Mucosa of stomach (tissue), 1 donor: ENCODE data around the gene CARS1.

ENCODE experiments used
- H3K27me3 ChIP-seq: one replicate; pipeline ENCODE4 v1.7.0; 2013; ENCODE audit warnings: mild to moderate bottlenecking, low read length; ENCODE audit not compliant: control insufficient read depth, insufficient read depth
- H3K36me3 ChIP-seq: one replicate; pipeline ENCODE4 v1.7.0; 2013; ENCODE audit warnings: low read length; ENCODE audit not compliant: control insufficient read depth, insufficient read depth
- H3K4me1 ChIP-seq: one replicate; pipeline ENCODE4 v1.7.0; 2013; ENCODE audit warnings: mild to moderate bottlenecking, low read length; ENCODE audit not compliant: control insufficient read depth, insufficient read depth
- H3K4me3 ChIP-seq: one replicate; pipeline ENCODE4 v1.7.0; 2013; ENCODE audit warnings: low read length
- H3K9ac ChIP-seq: one replicate; pipeline ENCODE4 v1.7.0; 2013; ENCODE audit warnings: mild to moderate bottlenecking, low read length, moderate library complexity
- H3K9me3 ChIP-seq: one replicate; pipeline ENCODE4 v1.7.0; 2013; ENCODE audit warnings: mild to moderate bottlenecking, low read length, moderate library complexity; ENCODE audit not compliant: control insufficient read depth
- donor health status: Pancreatic carcinoma.

CARS1 gene

DNA sequence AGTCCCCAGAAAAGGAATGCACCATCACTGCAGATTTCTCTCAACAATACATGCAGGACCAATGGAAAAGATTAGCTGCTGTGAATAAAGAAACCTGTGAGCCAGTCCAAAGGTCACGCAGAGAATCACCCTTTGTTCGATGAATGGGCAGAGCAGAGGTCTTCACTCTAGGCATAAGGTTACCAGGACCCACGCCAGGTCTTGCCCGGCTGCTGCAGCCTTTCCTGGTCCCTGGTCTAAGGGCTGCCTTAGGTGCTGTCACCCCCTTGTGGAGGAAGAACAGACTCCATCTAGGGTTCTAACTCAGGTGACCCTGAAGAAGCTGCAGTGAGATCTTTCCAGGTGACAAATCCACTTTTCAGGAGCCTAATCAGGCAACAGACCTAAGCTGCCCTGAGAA lies 36.1 kb downstream of the CARS1 start:
- H3K9me3 ChIP-seq, result no peaks in the 10 kb centered on the region
- no peak overlapping the region for H3K9ac ChIP-seq
- H3K36me3 ChIP-seq, result peaks cover 23% of the 10 kb centered on the region
- H3K4me1 ChIP-seq, result no peaks in the 10 kb centered on the region
- no peak overlapping the region for H3K4me3 ChIP-seq
- H3K27me3 ChIP-seq, result no peaks in the 10 kb centered on the region

DNA sequence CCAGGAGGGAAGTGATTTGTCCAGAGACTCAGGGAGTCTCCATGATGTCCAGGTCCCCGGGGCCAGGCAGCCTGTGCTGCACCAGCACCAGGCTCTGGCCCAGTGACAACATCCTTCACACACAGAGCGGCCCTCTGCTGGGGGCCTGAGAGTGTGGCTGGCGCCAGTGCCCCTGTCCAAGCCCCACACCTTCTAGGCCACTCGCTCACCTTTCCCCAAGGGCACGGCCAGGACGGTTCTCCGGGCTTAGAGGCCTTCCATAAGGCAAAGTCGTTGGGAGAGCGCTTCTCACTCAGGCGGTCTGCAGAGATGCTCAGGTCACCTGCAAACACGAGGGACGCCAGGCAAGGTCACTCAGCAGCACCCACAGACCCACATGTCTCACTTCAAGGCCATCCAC lies 37.2 kb downstream of the CARS1 start:
- Histone ChIP-seq H3K27me3 (no peaks in the 10 kb centered on the region), H3K36me3 (peaks cover 31% of the 10 kb centered on the region), H3K4me1 (no peaks in the 10 kb centered on the region), H3K9ac (no peak overlapping the region), H3K4me3 (no peak overlapping the region), H3K9me3 (no peaks in the 10 kb centered on the region)

DNA sequence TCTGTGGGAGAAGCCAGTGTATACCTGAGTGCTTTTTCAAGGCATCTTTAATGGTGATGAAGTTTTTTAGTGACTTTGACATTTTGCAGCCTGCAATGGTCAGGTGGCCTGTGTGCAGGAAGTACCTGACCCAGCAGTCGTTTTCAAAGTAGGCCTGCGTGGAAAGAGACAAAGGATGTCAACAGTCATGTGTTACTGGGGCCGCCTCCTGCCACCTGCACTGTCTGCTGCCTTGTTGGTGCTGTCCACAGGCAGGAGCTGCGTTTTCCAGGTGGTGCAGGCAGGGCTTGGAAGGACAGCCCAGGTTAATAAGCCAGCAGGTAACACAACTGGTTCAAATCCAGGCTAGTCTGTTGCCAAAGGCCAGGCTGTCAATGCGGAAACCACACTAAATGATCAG lies 38.6 kb downstream of the CARS1 start:
- H3K9ac ChIP-seq, result no peak overlapping the region
- peaks cover 36% of the 10 kb centered on the region for H3K36me3 ChIP-seq
- no peak overlapping the region for H3K4me3 ChIP-seq
- H3K4me1 ChIP-seq, result no peaks in the 10 kb centered on the region
- no peaks in the 10 kb centered on the region for H3K9me3 ChIP-seq
- no peaks in the 10 kb centered on the region for H3K27me3 ChIP-seq

DNA sequence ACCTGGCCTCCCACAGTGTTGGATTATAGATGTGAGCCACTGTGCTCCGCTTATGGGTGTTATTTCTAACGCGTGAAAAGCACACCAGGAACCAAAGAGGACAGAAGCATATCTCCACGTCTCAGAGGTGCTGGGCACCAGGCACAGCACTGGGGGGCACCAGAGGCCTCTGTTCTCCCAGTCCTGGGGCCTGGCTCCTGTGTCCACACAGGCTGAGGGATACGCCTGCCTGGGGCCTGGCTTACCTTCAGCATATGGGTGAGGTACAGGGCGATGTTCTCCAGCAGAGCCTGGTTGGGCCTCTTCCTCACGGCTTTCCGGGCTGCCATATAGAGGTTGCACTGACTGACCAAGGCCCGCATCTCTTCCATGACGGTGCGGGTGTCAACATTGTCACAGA lies 40.4 kb downstream of the CARS1 start:
- H3K9ac ChIP-seq, result no peak overlapping the region
- H3K4me3 ChIP-seq, result no peak overlapping the region
- H3K4me1 ChIP-seq, result no peaks in the 10 kb centered on the region
- no peaks in the 10 kb centered on the region for H3K27me3 ChIP-seq
- H3K9me3 ChIP-seq, result no peaks in the 10 kb centered on the region
- peaks cover 36% of the 10 kb centered on the region for H3K36me3 ChIP-seq

DNA sequence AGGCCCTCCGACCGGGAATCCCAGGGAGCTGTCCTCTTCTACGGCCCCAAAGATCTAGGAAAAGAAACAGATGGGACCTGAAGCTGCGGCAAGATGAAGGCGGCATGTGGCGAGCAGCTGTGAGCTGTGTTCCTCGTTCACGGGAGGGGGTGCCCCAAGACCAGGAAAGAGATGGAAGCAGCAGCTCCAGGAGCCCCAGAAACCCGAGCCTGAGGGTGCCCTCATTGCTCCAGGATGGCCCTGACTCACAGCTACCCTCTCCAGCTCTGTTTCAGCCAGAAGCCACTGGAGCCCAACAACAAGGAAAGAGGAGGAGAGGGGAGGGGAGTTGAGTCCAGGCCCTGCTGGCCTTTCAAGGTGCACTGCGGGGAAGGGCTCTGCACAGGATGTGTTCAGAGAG lies 41.4 kb downstream of the CARS1 start:
- Histone ChIP-seq H3K27me3 (no peaks in the 10 kb centered on the region), H3K4me1 (no peaks in the 10 kb centered on the region), H3K36me3 (peaks cover 39% of the 10 kb centered on the region), H3K9me3 (no peaks in the 10 kb centered on the region), H3K9ac (no peak overlapping the region), H3K4me3 (no peak overlapping the region)

DNA sequence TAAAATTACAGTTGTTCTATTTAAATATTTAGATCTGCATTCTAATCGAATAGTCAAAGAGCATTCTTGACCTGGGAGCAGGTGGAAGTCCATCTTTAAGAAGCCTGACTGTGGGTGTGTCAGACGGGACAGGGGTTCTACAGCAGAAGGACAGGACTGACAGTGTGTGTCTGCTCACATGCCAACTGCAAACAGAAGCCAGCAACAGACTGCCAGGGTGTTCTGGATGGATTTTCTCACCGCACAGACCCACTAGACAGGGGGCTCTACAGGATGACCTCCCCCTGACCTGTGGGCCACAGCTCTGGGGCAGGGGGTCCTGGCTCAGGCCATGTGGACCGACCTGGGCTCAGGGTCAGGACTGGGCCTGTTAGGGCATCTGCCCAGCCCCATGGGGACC lies 42.3 kb downstream of the CARS1 start:
- no peaks in the 10 kb centered on the region for H3K9me3 ChIP-seq
- no peak overlapping the region for H3K9ac ChIP-seq
- no peaks in the 10 kb centered on the region for H3K27me3 ChIP-seq
- H3K4me3 ChIP-seq, result no peak overlapping the region
- peaks cover 43% of the 10 kb centered on the region for H3K36me3 ChIP-seq
- no peaks in the 10 kb centered on the region for H3K4me1 ChIP-seq

DNA sequence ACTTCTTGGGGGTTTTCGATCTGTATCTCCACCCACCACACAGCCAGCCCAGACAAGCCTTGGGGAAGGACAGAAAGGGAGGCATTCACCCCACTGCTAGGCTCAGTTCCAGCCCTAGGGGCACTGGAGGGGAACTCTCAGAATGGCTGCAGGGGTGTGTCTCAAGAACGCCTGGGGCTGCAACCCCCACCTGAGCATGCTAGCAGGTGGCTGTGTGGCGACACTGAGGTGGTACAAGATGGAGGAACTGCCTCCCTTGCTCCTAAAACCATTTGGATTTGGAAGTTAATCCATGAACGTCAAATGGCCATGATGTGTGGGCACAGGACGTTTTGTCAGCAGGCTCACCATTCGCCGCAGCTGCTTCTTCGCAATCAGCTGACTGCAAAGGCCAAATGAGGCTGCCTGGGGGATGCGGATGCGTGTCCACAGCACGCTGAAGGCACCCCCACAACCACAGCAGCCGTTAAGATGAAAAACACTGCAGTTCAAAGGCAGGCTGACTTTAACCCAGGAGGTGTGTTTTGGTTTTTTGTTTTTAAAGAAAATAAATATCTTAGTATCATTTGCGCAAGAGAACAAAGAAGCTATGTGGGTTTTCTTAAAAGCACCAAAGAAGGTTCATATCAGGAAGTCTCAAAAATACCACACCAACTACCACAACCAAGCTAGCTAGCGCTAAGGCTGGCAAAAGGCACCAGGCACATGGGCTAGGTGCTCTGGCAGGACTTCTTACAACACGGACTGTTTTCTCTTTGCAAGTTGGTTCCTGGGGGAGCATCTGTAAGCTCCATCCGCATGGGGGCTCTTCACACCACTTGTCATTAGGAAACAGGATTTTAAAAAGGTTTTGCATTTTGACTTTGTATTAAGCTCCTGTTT lies 42.9 kb downstream of the CARS1 start:
- Histone ChIP-seq H3K4me1 (no peaks in the 10 kb centered on the region), H3K4me3 (no peak overlapping the region), H3K36me3 (peaks cover 48% of the 10 kb centered on the region), H3K27me3 (no peaks in the 10 kb centered on the region), H3K9me3 (no peaks in the 10 kb centered on the region), H3K9ac (no peak overlapping the region)

DNA sequence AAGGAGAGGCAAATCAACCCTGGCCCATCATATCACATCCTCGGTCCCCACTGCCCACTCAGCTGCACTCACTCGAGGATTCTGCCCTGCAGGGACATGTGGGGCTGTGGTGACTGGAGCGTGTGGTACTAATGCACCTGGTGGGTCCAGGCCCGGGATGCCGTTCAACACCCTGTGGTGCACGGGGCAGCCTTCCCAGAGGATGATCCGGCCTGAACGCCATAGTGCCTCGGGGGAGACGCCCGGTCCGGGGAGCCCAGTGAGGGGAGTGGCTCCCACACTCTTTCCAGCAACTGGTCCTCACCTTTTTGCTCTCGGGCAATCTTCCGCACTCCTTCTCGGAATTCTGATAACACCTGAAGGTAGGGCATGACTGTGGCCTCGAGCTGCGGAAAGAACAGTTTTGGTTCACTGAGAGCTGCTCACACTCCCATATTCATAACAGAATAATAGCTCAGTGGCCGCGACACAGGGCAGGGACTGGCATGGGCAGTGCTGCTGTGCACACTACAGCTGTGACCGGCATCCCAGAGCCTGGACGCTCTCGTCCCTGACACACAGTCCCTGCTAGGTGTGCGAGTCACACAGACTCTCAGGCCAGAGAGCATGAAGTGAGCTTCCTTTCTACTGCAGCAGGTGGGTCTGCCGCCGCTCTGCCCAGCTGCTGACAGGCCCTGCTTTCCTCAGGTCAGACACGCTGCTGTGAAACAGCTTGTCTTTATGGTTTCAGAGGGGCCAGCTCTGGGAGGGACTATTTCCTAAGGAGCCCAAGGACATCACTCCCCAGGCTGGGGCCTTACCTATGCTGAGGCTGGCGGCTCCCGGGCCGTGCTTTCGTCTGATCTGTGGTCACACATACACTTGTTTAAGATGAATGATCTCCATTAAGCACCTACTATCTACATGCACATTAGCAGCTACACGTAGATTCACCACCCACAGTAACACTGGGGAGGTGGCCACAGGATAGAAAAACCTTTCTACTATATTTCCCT lies 45.0 kb downstream of the CARS1 start:
- no peak overlapping the region for H3K4me3 ChIP-seq
- H3K9ac ChIP-seq, result no peak overlapping the region
- H3K4me1 ChIP-seq, result no peaks in the 10 kb centered on the region
- H3K9me3 ChIP-seq, result no peaks in the 10 kb centered on the region
- H3K36me3 ChIP-seq, result peaks cover 36% of the 10 kb centered on the region
- no peaks in the 10 kb centered on the region for H3K27me3 ChIP-seq

DNA sequence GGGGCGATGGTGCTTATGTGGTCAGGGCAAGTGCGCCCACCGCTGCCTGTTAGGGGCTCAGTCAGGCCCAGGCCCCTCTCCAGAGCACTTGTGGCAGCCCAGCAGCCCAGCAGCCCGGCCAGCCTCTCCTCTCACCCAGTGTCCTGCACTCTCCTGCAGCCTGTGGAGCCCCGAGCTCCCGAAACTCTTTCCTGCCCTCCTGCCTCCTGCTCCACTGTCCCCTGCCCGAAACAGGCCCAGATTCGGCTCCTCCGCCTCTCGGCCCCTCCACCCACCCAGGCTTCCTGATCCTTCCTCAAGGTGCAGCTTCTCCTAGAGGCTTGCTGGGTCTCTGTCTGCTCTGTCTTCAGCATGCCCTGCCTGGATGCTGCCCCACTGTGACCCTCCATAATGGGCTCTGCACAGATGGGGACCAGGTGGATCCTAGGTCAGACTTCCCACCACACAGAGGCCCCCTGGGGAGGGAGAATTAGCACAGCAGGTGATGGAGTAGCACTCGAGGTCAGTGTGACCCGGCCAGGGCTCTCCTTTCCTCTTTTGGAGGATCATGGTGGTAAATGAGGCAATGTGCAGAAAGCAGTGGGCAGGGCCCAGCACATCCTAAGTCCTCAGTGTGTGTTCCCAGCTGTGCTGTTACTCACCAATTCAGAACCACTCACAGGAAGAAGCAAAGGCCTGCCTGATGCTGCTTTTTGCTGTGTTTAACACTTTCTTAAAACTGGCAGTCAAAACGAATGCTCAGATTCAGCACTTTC lies 46.5 kb downstream of the CARS1 start:
- H3K9ac ChIP-seq, result no peak overlapping the region
- no peaks in the 10 kb centered on the region for H3K27me3 ChIP-seq
- H3K4me1 ChIP-seq, result peaks cover 4% of the 10 kb centered on the region
- H3K4me3 ChIP-seq, result no peak overlapping the region
- no peaks in the 10 kb centered on the region for H3K9me3 ChIP-seq
- H3K36me3 ChIP-seq, result peaks cover 30% of the 10 kb centered on the region

DNA sequence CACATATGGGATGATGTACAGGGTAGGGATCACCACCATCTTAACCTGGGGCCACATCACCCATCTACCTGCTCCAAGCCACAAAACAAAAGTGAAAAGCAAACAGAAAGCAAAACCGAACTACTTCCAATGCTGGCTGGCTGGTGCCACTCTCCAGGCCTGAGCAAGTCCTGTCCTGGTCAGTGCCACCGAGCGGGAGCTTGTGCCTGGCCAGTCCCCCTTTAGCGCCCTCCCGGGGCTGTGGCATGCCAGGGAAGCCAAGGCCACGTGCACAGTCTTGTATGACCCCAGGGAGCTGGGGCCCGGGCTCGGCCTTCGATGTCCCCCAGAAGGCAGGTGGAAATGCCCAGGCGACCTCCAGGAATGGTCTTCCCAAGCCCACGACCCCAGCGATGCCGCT lies 47.2 kb downstream of the CARS1 start:
- no peak overlapping the region for H3K9ac ChIP-seq
- H3K36me3 ChIP-seq, result peaks cover 23% of the 10 kb centered on the region

DNA sequence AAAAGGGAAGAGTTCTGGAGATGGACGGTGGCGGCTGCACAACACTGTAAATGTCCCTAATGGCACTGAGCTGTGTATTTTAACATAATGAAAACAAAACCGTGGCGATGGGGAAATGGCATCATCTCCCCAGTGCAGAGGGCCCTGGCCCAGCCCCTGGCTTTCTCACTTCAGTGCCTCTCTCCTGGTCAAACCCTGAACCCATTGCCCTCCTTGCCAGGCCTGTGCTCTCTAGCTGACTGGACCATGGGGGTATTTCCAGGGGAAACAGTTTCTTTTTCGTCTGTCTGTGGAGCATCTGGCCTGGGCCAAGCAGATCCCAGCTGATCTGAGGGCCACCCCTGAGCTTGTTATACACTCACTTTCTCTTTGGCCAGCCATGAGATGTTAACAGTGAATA lies 47.7 kb downstream of the CARS1 start:
- H3K36me3 ChIP-seq, result peaks cover 20% of the 10 kb centered on the region
- no peak overlapping the region for H3K9ac ChIP-seq
- H3K4me3 ChIP-seq, result no peak overlapping the region
- H3K27me3 ChIP-seq, result no peaks in the 10 kb centered on the region
- H3K4me1 ChIP-seq, result peaks cover 13% of the 10 kb centered on the region
- no peaks in the 10 kb centered on the region for H3K9me3 ChIP-seq

More for the DNA sequence above, 47.2 kb downstream of the CARS1 start:
- no peaks in the 10 kb centered on the region for H3K9me3 ChIP-seq
- no peaks in the 10 kb centered on the region for H3K27me3 ChIP-seq
- H3K4me3 ChIP-seq, result no peak overlapping the region
- peaks cover 11% of the 10 kb centered on the region for H3K4me1 ChIP-seq
